Measurements from ENCODE around the gene TTF1.

GRCh38 chr9:132370592-132370991, 36.0 kb downstream of the TTF1 start:
- TF ChIP-seq CTCF (IDR thresholded peaks at IDR 0.05) (no peak), POLR2A (IDR thresholded peaks at IDR 0.05) (no peak), POLR2AphosphoS5 (IDR thresholded peaks at IDR 0.05) (no peak)
